Astrocyte of the hippocampus (primary cell): Measurements from ENCODE around the gene NID1.
"Not testable (repeated sequence)": the region's sequence is repeated elsewhere in the genome, so short reads cannot be mapped to it uniquely, and the experiment has no call there.

ENCODE experiments used
- DNase-seq: peaks from one replicate; pipeline ENCODE4 v3.0.0; 2011; ENCODE audit warnings: low read depth, low spot score

NID1 gene

DNA sequence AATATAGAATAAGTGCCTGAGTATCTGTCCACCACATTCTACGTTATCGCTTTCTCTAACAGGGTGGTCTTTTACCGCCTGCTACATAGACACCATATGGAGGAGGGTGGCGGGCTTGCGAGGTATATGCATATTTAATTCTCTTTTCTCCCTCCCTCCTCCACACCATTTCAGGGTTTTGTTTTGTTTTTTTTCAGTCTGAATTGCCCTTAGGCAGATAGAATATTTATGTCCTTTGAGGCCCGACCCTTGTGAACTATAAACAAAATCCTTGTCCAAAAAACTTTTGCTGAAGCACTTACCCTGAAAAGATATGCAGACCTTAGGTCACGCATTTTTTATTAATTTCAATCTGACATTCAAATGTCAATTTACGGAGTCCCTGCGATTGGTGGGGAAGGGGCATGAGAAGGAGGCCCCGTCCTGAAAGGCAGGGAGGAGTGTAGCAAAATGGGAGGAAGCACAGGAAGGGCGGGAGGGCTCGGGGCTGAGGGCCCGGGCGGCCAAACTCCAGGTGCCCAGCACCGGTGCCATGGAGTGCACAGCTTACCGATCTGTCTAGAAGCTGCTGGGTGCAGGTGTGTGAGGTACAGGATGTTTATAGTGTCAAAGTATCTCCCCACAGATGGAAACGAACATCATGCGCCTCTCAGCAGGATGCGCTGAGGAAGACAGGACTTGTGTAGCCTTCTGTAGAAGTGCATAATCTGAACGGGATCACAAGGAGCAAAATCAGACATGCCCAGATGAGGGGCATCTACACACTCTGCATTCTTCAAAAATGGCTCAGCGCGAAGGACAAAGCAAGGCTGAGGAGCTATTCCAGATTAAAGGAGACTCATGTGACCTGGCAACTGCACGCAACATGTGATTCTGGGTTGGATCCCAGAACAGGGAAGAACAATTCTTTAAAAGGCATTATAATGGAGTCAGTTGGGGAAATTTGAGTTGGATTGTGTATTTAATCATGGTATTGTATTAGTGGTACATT, 129.4 kb downstream of the NID1 start:
- no peak for DNase-seq

DNA sequence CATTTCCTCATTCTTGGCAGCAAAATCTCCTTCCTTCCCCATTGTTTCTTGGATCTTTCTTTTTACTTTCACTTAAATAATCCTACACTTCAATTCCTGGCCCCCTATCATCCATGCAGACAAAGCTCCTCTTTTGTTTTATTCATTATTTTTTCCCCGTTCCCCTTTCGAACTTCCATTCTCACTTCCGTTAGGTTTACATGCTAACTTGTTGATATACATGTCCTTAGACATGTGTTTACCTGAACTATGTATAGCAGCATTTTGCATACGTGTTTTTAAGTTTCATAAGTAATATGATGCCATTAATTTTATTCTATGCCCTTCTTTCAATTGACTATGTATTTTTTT, 131.1 kb downstream of the NID1 start:
- no peak for DNase-seq

DNA sequence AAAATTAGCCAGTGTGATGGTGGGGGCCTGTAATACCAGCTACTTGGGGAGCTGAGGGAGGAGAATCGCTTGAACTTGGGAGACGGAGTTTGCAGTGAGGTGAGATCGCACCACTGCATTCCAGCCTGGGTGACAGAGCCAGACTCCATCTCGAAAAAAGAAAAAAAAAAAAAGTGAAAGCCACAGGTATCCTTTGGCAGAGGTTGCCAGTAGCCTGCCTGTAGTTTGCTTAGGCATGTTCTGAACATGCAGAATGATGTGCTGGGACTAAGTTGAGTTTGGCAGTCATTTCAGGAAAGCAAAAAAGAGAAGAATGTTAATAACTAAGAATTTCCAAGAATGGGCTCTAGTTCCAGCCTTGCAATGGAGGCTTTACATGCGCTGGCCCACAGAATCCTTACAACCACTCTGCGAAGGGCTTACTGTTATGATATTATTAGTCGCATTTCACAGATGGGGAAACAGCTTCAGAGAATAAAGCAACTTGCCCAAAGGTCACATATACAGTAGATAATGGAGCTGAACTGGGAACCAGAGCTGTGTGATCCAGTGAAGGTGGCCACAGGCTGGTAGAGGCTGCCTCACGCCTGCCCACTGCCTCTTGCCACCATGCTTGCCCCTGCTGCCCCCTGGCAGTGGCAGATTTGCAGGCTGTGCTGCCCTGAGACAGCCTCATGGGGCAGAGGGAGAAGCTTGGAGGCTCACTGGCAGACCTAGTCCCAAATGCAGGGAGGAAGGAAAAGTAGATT, 131.7 kb downstream of the NID1 start:
- DNase-seq = peak; percentile 69

DNA sequence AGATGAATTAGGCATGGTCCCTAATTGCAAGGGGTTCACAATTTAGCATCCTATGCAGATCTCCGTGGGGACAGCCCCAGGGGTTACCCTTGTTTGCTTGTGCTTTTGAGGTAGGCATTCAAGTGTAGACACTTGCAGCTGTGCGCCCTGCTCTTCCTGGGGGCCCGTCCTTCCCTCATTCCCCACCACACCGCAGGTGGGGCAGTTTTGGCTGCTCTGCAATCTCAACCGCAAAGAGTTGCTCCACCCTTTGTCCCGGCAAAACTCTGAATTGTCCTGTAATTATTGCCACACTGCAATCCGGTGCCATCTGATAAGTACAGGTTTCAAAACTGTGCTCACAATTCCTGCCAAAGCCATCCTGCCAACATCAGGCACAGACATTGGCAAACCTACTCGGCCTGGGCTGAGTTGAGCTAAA, 132.8 kb downstream of the NID1 start:
- DNase-seq = no peak

DNA sequence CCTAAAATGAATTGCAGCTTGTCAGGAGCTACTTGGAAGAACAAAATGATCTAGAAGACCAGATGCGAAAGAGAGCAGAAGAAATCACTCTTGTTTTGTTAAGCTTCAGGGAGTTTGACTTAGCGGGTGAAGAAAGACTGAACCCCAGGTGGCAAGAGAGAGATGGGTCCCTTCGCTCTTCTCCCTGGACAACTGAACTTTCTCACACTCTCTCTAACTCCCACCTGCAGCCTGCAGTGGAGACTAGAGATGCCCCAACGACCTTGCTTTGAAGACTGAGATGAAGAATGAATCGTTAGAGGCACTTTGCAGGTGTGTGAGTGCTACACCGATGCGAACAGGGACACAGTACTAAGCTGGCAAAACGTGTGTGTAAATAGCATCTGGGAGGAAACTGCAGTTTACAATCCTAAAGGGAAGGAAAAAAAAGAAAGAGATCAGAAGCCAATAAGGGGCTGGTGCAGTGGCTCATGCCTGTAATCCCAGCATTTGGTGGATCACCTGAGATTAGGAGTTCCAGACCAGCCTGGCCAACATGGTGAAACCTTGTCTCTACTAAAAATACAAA, 133.6 kb downstream of the NID1 start:
- no peak for DNase-seq

DNA sequence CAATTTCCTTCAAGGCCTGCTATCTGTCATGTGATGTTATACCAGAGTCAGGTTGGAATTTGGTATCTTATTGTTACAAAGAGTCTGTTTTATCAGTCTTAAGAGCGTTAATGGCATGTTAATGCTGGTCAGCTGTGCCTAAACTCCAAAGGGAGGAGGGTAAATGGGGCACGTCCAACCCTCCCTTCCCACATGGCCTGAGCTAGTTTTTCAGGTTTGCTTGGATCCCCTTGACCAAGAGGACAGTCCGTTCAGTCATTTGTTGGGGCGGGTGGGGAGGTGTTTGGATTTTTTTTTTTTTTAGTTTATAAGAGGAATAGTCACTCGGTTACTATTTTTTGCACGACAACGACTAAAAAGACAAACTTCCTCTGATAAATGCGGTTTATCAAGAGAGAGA, 134.3 kb downstream of the NID1 start:
- DNase-seq = no peak

DNA sequence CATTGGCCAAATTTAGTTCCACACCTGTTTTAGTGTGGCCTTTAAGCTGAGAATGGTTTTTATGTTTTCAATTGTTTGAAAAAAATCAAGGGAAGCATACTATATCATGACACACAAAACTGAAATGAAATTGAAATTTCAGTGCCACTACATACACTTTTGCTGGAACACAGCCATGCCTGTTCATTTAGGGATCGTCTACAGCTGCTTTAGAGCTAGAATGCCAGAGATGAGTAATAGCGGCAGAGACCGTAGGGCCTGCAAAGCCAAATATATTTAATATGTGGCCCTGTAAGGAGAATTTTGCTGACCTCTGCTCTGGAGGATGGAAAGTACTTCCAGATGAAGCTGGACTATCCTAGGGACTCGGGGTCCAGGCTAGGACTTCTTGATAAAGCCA, 135.7 kb downstream of the NID1 start:
- DNase-seq = no peak

DNA sequence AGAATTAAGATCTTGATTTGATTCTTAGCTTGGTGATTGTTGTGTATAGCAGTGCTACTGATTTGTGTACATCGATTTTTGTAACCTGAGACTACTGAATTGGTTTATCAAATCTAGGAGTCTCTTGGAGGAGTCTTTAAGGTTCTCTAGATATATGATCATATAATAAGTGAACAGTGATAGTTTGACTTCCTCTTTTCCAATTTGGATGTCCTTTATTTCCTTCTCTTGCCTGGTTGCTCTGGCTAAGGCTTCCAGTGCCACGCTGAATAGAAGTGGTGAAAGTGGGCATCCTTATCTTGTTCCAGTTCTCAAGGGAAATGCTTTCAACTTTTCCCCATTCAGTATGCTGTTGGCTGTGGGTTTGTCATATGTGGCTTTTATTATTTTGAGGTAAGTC, 136.7 kb downstream of the NID1 start:
- no peak for DNase-seq

DNA sequence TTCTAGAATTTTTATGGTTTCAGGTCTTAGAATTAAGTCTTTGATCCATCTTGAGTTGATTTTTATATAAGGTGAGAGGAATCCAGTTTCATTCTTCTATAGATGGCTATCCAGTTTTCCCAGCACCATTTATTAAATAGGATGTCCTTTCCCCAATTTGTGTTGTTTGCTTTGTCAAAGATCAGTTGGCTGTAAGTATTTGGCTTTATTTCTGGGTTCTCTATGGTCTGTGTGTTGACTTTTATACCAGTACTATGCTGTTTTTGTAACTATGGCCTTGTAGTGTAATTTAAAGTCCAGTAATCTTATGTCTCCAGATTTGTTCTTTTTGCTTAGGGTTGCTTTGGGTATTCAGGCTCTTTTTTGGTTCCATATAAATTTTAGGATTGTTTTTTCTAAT, 137.3 kb downstream of the NID1 start:
- DNase-seq = not testable (repeated sequence)
